GM21367 (cell line): Measurements from ENCODE around the gene ARL6.
A peak's percentile ranks its signal among the peaks of the same experiment; 100 is the strongest.
"Not testable (repeated sequence)": the region's sequence is repeated elsewhere in the genome, so short reads cannot be mapped to it uniquely, and the experiment has no call there.

Experiments used
- ATAC-seq: cut with Tn5 transposase; IDR thresholded peaks from one replicate; pipeline ENCODE4 v1.9.1; 2021; ENCODE audit not compliant: unreplicated experiment

Gene ARL6

GRCh38 chr3:97821287-97821773 lies 56.8 kb downstream of the ARL6 start:
- ATAC-seq: peak; percentile 41

GRCh38 chr3:97821774-97822358 lies 57.3 kb downstream of the ARL6 start, which contains the start of gene CRYBG3:
Gene CRYBG3, plus strand, starts transcription at chr3:97822011. Its CDS starts 196 bp downstream, at chr3:97822207.
- peak; percentile 99 for ATAC-seq

GRCh38 chr3:97822359-97822775 lies 57.8 kb downstream of the ARL6 start:
- no peak for ATAC-seq

- no peak for ATAC-seq
Measured at GRCh38 chr3:97823046-97824004, 58.8 kb downstream of the ARL6 start.

GRCh38 chr3:97825101-97825500 lies 60.5 kb downstream of the ARL6 start:
- no peak for ATAC-seq

- no peak for ATAC-seq
Measured at GRCh38 chr3:97827741-97828471, 63.3 kb downstream of the ARL6 start.

- ATAC-seq: no peak
Measured at GRCh38 chr3:97829198-97829597, 64.6 kb downstream of the ARL6 start.

GRCh38 chr3:97830638-97831037 lies 66.1 kb downstream of the ARL6 start:
- no peak for ATAC-seq

- no peak for ATAC-seq
Measured at GRCh38 chr3:97831140-97831539, 66.6 kb downstream of the ARL6 start.

- not testable (repeated sequence) for ATAC-seq
Measured at GRCh38 chr3:97833184-97833583, 68.6 kb downstream of the ARL6 start.

GRCh38 chr3:97835761-97836160 lies 71.2 kb downstream of the ARL6 start:
- ATAC-seq: no peak

- ATAC-seq: no peak
Measured at GRCh38 chr3:97838393-97838792, 73.8 kb downstream of the ARL6 start.

GRCh38 chr3:97839944-97840343 lies 75.4 kb downstream of the ARL6 start:
- no peak for ATAC-seq

GRCh38 chr3:97841304-97841703 lies 76.7 kb downstream of the ARL6 start:
- ATAC-seq: no peak

GRCh38 chr3:97841956-97842355 lies 77.4 kb downstream of the ARL6 start:
- no peak for ATAC-seq

GRCh38 chr3:97848779-97849178 lies 84.2 kb downstream of the ARL6 start:
- ATAC-seq: no peak
